LNCAP (cell line): ENCODE data around the gene MN1.

Source experiments
- CTCF ChIP-seq: fragments of 450-650 bp; IDR thresholded peaks from 2 replicates; pipeline ENCODE4 v1.5.1; 2017; ENCODE audit warnings: mild to moderate bottlenecking

Gene MN1

GRCh38 chr22:27835446-27835845, 33.9 kb upstream of the MN1 start:
- no peak for TF ChIP-seq CTCF

- no peak for TF ChIP-seq CTCF
Measured at GRCh38 chr22:27834364-27835185, 33.0 kb upstream of the MN1 start.

GRCh38 chr22:27833803-27834202, 32.2 kb upstream of the MN1 start:
- no peak for TF ChIP-seq CTCF

- no peak for TF ChIP-seq CTCF
Measured at GRCh38 chr22:27832606-27833005, 31.1 kb upstream of the MN1 start.

GRCh38 chr22:27829620-27830019, 28.1 kb upstream of the MN1 start:
- TF ChIP-seq CTCF: no peak

GRCh38 chr22:27827604-27828587, 26.3 kb upstream of the MN1 start:
- TF ChIP-seq CTCF: no peak

- peak; percentile 27; the same call in 1 of the 2 replicates for TF ChIP-seq CTCF
Measured at GRCh38 chr22:27825174-27825573, 23.6 kb upstream of the MN1 start.
